Vagina (tissue), 2 donors: Measurements from ENCODE around the gene CACNA2D4.

Source experiments
- POLR2AphosphoS5 ChIP-seq, 2 donors: sonication (generic); formaldehyde crosslinking; IDR thresholded peaks; one replicate each; pipeline ENCODE4 v1.9.0; 2017; ENCODE audit warnings: antibody characterized with exemption in 2 of 2, mild to moderate bottlenecking in 2 of 2, low read depth in 1 of 2; ENCODE audit not compliant: insufficient read depth in 1 of 2
- TF ChIP-seq, protein P1 (sequence below), 3 experiments: fragments of 450-650 bp in 2 of 3; fragments of 200-600 bp in 1 of 3; sonication (generic) in 1 of 3; IDR thresholded peaks; one replicate each; pipeline ENCODE4 v1.5.1; 2017 to 2019; ENCODE audit warnings: antibody characterized with exemption in 3 of 3, mild to moderate bottlenecking in 2 of 3, moderate library complexity in 2 of 3

GRCh38 chr12:1799051-1799881, 119.2 kb downstream of the CACNA2D4 start:
- no peak for TF ChIP-seq POLR2AphosphoS5 (IDR thresholded peaks at IDR 0.05; ENCODE audit: insufficient read depth in 1 of 2, low read depth in 1 of 2)
- TF ChIP-seq, protein P1, sequence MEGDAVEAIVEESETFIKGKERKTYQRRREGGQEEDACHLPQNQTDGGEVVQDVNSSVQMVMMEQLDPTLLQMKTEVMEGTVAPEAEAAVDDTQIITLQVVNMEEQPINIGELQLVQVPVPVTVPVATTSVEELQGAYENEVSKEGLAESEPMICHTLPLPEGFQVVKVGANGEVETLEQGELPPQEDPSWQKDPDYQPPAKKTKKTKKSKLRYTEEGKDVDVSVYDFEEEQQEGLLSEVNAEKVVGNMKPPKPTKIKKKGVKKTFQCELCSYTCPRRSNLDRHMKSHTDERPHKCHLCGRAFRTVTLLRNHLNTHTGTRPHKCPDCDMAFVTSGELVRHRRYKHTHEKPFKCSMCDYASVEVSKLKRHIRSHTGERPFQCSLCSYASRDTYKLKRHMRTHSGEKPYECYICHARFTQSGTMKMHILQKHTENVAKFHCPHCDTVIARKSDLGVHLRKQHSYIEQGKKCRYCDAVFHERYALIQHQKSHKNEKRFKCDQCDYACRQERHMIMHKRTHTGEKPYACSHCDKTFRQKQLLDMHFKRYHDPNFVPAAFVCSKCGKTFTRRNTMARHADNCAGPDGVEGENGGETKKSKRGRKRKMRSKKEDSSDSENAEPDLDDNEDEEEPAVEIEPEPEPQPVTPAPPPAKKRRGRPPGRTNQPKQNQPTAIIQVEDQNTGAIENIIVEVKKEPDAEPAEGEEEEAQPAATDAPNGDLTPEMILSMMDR (IDR thresholded peaks at IDR 0.05): no peak
